ENCODE results near the gene SH3PXD2B. TPM values are rescaled to one million over a fixed set of nuclear protein-coding genes. Genes with fewer than 3 reads are reported as not detected.
"Not testable (repeated sequence)": the region's sequence is repeated elsewhere in the genome, so short reads cannot be mapped to it uniquely, and the experiment has no call there.

Gene SH3PXD2B
- polyA plus RNA-seq, 3 donors: 5.7 to 23.6 (median 9.6) TPM

GRCh38 chr5:172368699-172369098 is 85.6 kb downstream of the SH3PXD2B start:
- 97 to 100% (median 97%) methylated on average over 3 of the region's 3 CpGs for WGBS, 3 donors
- not testable (repeated sequence) for H3K27ac ChIP-seq (ENCODE audit: low read depth, low read length)

- H3K27ac ChIP-seq (ENCODE audit: low read depth, low read length): no peak overlapping the region
- 89 to 92% (median 90%) methylated on average over 4 of the region's 4 CpGs for WGBS, 3 donors
Observed at GRCh38 chr5:172365948-172366608, 88.2 kb downstream of the SH3PXD2B start.

DNA sequence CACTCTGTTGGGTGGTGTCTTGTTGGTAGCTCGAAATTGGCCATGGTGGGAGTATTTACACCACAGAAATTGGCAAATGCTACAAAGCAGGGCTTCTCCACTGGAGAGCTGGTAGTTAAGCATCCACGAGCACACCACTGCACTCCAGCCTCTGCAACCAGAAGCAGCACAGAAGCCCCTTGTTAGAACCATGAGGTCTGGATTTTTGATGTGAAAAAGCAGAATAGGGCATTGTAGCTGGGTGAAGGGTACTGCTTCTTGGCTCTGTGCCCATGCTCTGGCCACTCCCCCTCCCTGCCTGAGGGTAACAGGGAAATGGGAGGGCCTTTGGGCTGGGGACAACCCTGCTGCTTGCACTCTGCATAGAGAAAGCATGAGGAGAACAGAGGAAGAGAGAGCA is 89.6 kb downstream of the SH3PXD2B start:
- no peak overlapping the region for H3K27ac ChIP-seq (ENCODE audit: low read depth, low read length)
- WGBS, 3 donors: 88 to 94% (median 90%) methylated on average over 2 of the region's 2 CpGs

- 95 to 97% (median 96%) methylated on average over 4 of the region's 4 CpGs for WGBS, 3 donors
- no peak overlapping the region for H3K27ac ChIP-seq (ENCODE audit: low read depth, low read length)
Observed at GRCh38 chr5:172362755-172363154, 91.6 kb downstream of the SH3PXD2B start.

- WGBS, 3 donors: 65 to 83% (median 69%) methylated on average over 9 of the region's 9 CpGs
- no peak overlapping the region for H3K27ac ChIP-seq (ENCODE audit: low read depth, low read length)
Observed at GRCh38 chr5:172361566-172362238, 92.6 kb downstream of the SH3PXD2B start.

DNA sequence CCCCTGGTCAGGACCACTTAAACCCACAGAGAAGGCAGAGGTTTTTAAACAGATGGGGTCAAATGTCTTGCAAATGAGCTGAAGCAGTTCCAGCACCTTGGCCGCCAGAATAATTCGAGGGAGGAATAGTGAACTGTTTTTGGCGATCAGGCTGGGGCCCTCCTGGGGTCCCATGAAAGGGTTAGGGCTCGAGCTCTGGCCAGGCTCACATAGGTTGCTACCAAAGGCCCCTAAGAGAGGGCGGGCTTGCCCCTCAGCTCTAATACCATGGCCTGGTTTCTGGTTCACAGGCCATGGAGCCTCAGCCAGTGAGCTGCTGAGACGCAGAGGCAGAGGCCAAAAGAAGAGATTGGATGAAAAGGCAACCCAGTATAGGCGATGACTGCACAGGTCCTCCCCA is 96.0 kb downstream of the SH3PXD2B start:
- 86 to 94% (median 93%) methylated on average over 7 of the region's 7 CpGs for whole genome bisulfite sequencing, 3 donors
- no peak overlapping the region for H3K27ac ChIP-seq (ENCODE audit: low read depth, low read length)

DNA sequence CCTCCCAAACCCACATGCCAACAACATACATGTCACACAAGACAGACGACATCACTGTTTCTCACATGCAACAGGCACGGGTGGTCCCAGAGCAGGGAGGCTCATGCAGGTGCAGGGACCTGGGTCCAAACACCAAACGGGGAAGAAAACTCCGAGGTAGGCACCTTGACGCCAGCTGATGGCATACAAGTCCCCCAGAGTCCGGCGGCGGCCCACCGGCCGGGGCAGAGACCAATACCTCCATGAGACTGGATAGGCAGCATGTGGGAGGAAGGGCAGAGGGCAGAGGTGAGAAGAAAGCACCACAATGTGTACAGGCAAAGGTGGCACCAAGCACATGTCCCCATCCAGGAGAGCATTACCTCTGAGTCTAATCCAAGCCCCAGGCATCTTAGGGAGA is 97.8 kb downstream of the SH3PXD2B start:
- H3K27ac ChIP-seq (ENCODE audit: low read depth, low read length): no peak overlapping the region
- WGBS, 3 donors: 93 to 96% (median 95%) methylated on average over 10 of the region's 10 CpGs

DNA sequence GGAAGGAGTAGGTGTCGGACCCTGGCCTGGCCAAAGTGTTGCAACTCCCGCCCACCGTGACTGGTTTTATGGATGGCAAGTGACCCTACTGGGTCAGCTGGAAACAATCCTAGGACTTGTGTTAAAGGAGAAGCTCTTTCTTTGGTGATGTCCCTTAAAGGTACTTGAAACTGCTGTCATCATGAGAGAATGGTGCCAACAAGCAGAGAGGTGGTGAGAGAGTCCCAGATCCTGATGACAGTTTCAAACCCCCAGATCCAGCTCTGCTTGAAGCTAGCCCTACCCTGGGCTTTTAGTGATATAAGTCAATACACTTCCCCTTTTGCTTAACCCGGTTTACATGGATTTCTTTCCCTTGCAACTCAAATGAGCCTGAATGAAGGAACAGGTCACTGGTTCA is 98.3 kb downstream of the SH3PXD2B start:
- no peak overlapping the region for H3K27ac ChIP-seq (ENCODE audit: low read depth, low read length)
- 74 to 85% (median 81%) methylated on average over 4 of the region's 4 CpGs for WGBS, 3 donors

GRCh38 chr5:172353846-172354245 is 100.5 kb downstream of the SH3PXD2B start:
- 80 to 87% (median 83%) methylated on average over 10 of the region's 10 CpGs for WGBS, 3 donors
- H3K27ac ChIP-seq (ENCODE audit: low read depth, low read length): no peak overlapping the region

DNA sequence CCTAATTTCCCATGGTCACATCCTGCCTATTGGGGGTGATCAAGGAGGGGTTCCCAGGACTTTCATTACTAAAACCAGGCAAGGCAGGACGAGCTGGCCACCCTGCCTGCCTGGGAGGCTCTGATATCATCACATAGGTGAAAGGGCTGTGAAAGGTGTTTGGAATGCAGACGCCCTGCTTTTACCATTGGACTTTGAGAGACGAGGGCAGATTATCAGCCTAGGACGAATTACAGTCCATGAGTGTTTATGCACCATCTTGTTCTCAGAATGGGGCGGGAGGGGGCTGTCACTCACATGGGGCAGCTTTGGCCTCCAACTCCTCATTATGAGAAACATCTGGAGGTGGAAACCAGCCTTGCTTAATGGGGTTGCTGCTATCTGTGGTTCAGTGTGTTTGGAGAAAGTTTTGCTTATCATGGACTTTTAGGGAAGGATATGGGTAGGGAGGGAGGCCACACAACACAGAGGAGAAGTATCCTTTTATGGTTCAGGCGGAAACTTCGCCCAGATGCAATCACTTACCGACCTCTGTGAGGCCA is 101.0 kb downstream of the SH3PXD2B start:
- H3K27ac ChIP-seq (ENCODE audit: low read depth, low read length): no peak overlapping the region
- WGBS, 3 donors: 79 to 85% (median 81%) methylated on average over 8 of the region's 8 CpGs

DNA sequence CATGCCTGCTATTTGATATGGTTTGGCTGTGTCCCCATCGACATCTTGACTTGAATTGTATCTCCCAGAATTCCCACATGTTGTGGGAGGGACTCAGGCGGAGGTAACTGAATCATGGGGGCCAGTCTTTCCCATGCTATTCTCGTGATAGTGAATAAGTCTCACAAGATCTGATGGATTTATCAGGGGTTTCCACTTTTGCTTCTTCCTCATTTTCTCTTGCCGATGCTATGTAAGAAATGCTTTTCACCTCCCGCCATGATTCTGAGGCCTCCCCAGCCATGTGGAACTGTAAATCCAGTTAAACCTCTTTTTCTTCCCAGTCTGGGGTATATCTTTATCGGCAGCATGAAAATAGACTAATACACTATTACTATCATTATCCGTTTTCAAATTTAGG is 101.8 kb downstream of the SH3PXD2B start:
- not testable (repeated sequence) for H3K27ac ChIP-seq (ENCODE audit: low read depth, low read length)
- 89 to 94% (median 92%) methylated on average over 7 of the region's 7 CpGs for WGBS, 3 donors

- 92 to 97% (median 96%) methylated on average over 3 of the region's 3 CpGs for WGBS, 3 donors
- no peak overlapping the region for H3K27ac ChIP-seq (ENCODE audit: low read depth, low read length)
Observed at GRCh38 chr5:172351240-172351778, 103.0 kb downstream of the SH3PXD2B start.

DNA sequence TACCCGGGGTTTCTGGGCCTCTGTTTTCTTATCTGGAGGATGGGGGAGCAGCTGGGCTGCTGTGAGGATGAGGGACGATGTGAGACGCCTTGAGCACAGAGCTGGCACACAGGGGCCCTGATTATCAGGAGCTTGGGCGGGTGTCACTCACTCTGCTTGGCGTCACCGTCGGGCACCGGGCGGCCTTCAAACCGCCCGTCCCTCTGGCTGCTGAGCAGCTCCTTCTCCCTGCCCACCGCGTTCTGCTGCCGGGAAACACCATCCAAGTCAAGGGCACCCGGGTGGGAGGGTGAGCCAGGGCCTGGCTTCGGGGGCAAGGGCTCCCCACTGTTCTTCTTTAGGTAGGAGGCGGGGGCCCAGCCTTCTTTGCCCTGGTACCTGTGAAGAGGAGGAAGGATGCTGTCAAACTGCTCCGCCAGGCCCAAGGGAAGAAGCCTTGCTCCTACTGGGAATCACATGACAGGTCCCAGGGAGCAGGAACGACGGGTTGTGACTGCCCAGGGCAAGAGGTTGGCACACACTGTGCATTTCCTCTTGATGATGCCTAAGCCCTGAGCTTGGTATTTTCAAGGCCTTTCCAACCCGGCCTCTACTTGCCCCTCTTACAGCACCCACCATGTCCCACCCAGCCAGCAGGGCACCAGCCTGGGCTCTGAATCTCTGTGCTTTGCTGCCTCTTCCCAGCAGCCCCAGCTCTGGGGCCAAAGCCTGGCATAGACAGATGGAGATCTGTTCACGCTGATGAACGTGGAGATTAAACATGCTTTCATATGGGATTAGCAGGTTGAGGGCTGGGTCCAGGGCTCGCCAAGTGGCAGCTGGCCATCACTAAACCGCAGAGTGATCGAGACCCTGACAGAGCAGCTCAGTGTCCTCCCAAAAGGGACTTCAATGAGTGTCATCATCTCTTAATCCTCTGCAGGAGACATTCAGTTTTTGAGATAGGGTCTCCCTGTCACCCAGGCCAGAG is 103.8 kb downstream of the SH3PXD2B start:
- WGBS, 3 donors: 73 to 95% (median 95%) methylated on average over 23 to 26 of the region's 26 CpGs
- no peak overlapping the region for H3K27ac ChIP-seq (ENCODE audit: low read depth, low read length)

GRCh38 chr5:172348733-172349132 is 105.6 kb downstream of the SH3PXD2B start:
- WGBS, 3 donors: 84 to 91% (median 87%) methylated on average over 5 of the region's 5 CpGs

GRCh38 chr5:172348084-172348483 is 106.2 kb downstream of the SH3PXD2B start:
- no peak overlapping the region for H3K27ac ChIP-seq (ENCODE audit: low read depth, low read length)
- 88 to 92% (median 91%) methylated on average over 5 of the region's 5 CpGs for WGBS, 3 donors

More at GRCh38 chr5:172348733-172349132, 105.6 kb downstream of the SH3PXD2B start:
- H3K27ac ChIP-seq (ENCODE audit: low read depth, low read length): not testable (repeated sequence)

DNA sequence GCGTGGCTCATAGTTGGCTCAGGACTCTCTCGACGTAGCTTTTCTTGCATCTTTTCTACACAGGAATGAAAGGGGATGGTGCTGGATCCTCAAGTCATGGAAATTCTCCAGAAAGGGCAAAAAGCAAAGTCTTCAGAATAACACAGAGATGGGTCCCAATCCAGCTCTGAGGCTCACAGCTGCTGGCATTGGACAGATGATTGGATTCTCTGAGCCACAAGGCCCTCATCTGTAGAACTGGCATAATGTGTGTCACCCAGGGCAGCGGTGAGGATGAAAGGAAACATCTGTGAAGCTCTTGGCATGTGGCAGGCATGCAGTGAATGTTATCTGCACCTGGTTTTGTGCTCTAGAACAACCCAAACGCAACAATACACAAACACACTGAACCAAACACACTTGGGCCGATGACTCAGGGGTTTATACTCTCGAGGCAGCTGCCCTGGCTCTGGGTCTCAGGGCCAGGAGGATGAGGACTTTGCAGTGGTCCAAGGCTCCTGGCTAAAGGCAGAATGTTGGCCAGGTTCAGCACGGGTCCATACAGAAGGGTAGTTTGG is 106.8 kb downstream of the SH3PXD2B start:
- H3K27ac ChIP-seq (ENCODE audit: low read depth, low read length): no peak overlapping the region
- 67 to 87% (median 73%) methylated on average over 8 of the region's 8 CpGs for WGBS, 3 donors

DNA sequence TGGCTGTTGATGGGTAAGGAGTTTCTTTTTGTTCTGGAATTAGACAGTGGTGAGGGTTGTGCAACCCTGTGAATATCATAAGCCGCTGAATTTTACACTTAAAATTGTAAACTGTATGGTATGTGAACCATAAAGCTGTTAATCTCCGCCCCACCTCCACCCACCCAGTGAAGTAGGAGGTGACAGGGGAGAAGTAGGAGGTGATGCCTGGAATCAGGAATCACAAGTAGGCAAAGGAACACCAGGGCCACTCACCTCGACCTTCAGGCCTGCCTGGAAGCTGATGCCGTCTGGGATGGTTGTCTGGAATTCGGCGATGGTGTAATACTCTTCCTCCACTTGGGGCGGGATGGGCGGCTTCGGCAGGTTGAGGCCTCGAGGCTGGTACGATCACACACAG is 108.4 kb downstream of the SH3PXD2B start:
- H3K27ac ChIP-seq (ENCODE audit: low read depth, low read length): no peak overlapping the region
- WGBS, 3 donors: 83 to 89% (median 87%) methylated on average over 11 of the region's 11 CpGs

DNA sequence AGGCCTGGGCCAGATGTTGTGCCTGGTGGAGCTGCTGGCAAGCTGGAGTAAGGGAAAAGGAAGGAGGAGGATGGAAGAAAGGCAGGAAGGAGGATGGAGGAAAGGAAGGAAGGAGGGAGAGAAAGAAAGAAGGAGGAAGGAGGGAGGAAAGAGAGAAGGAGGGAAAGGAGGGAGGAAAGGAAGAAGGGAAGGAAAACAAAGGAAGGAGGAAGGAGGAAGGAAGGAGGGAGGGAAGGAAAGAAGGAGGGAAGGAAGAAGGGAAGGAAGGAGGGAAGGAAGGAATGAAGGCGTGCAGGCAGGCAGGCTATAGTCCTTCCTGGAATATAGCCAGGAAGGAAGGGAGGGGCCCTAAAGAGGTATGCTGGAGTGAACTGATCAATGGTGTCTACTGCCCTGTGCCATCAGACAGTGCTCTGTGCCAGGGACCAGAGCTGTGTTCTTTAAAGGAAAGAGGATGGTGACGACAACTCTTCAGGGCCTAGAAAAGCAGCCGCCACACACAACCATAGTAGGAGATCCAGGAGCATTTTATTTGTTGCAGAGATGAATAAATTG is 109.4 kb downstream of the SH3PXD2B start:
- 77 to 92% (median 77%) methylated on average over 3 of the region's 3 CpGs for WGBS, 3 donors
- no peak overlapping the region for H3K27ac ChIP-seq (ENCODE audit: low read depth, low read length)
